Non-pigmented ciliary epithelial cell (primary cell): ENCODE data around the gene GAB2.

ENCODE experiments used
- DNase-seq: peaks from one replicate; pipeline ENCODE4 v3.0.0-alpha.2; 2010; ENCODE audit warnings: low read depth

GAB2 gene

DNA sequence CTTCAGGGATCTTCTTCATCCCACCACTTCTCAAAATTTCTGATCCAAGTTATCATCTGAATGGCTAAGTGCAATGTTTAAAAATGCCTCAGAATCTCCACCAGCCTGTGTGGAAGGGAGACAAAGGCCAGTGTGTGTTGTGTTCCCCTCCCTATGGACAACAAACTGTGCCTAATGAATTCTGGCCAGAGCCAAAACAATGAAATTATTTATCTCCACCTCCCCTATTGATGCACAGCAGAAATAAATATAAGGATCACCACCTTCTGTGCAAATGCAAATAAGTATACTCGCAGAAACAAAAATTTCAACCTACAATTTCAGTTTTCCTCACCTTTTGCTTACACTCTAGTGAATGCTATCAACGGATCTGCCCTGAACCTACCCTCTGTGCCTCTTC lies 75.8 kb downstream of the GAB2 start:
- no peak for DNase-seq

DNA sequence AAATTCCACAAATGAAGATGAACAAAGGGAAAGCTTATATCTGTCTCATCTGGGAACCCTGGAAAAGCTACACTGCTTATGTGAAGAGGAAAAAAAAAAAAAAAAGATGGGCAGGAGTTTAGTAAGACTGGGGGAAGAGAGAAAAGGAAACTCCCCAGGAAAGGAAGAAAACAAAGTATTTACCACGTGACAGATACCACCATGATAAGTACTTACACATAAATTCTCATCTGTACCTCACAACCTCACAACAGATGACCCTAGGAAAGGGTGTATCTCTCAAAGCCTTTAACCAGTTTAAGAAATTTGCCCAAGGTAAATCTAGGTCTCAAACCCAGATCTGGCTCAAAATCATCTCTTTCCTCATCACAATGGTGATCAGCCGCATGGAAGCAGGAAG lies 77.1 kb downstream of the GAB2 start:
- DNase-seq = no peak

DNA sequence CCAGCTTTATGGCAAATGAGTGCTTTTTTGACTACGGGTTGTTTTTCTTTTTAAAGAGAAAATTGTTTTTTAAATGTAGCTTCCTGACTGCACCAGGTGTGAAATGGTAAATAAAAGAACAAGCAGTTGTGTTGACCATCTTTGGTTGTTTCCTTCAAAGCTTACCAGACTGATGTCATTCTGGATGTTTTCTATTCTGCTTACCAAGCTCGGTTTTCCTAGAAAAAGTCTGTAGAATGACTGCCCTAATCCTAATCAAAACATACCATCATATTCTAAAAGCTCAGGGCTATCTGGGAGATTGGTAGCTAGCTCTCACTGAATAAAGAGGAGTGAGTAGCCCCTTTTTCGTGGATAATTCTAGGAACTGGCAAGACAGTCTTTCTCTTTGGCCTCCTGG lies 77.7 kb downstream of the GAB2 start:
- no peak for DNase-seq

DNA sequence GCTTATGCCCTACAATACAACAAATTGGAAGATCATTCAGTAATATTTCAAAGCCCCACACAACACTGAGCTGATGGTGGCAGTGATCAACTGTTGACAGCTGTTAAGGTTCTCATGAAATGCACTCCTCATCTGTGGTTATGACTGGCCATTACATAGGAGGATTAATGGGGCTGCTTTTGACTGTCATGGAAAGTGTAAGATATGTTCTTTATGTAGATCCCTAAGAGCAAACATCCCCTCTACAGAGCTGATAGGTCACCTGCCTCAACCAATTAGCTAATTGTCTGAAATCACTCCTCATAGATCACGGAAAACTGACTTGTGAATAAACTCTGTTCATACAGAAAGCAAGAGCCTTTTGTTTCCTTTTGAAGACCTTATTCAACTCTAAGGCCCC lies 78.1 kb downstream of the GAB2 start:
- DNase-seq = no peak

DNA sequence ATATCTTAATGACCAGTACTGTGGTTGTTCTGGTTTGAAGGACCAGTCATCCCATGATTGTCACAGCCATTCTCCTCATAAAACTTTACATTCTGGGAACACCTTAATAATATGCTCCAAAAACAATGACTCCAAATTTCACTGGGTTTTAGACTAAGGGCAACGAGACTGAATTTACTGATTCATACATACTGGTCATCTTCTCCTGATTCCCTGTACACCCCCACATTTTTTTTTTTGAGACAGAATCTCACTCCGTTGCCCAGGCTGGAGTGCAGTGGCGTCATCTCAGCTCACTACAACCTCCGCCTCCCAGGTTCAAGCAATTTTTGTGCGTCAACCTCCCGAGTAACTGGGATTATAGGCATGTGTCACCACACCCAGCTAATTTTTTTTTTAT lies 78.9 kb downstream of the GAB2 start:
- no peak for DNase-seq

DNA sequence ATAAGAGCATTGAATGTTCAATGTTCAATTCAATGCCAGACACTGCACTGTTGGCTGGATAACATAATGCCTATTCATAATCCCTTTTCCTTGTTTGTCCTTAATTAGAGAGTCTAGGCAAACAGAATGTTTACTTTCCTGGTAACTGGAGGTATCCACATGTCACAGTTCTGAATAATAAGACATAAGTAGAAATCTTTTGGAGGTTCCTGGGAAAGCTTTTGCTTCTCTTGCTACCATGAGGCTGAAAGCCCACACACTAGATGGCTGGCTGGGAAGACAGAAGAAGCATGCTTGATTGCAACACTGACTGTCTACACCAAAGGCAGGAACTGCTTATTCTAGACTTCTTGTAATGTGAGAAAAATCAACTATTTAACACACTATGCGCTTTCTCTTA lies 79.5 kb downstream of the GAB2 start:
- DNase-seq = no peak

DNA sequence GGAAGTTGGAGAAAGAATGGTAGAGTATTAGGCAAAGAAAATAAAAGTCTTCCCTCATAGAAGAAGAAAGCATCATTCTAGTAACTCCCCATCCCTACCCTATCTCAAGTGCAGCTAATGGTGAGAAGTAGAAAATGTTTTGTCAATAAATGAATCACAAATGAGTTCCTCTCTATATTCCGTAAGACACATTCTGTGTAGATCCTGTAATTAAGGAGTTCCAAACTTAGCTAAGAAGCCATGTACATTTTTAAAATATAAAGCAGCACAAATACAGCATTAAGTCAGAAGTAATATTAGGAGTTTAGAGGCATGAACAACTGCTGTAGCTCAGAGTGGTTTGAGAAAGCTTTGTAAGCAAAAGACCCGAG lies 80.1 kb downstream of the GAB2 start:
- DNase-seq = no peak

DNA sequence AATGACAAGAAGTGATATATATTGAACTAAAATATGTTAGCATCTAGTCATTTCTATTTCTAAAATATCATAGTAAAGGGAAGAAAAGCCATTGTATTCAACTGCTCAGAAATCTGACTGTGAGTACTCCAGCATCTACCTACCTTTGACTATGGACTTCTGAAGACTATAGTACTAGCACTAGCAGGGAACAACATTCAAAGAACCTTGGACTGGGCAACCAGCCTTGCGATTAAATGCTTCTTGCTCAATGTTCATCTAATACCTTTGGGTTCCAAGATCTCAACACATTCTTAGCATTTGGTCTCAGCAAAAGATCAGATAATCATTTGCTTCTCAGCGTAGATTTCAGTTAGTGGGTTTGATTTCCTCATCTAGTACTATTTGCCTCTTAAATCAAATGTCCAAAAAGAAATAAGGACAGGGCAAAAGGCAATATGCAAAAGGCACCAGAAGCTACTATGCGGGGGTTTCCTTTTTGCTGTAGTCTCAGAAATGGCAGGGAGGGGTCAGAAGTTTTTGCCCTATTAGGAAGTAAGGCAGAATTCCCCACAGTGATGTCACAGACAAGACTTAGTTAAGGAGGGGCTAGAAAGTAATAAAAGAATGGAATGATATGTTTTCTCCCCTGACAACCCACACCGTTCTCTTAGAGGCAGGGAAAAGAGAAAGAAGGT lies 80.6 kb downstream of the GAB2 start:
- DNase-seq = no peak

DNA sequence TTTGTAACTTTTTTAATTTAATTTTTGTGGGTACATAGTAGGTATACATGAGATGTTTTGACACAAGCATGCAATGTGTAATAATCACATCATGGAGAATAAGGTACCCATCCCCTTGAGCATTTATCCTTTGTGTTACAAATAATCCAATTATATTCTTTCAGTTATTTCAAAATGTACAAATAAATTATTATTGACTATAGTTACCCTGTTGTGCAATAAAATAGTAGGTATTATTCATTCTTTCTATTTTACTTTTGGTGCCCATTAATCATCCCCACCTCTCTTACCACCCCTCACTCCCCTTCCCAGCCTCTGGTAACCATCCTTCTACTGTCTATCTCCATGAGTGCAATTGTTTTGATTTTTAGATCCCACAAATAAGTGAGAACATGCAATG lies 83.5 kb downstream of the GAB2 start:
- DNase-seq = no peak

DNA sequence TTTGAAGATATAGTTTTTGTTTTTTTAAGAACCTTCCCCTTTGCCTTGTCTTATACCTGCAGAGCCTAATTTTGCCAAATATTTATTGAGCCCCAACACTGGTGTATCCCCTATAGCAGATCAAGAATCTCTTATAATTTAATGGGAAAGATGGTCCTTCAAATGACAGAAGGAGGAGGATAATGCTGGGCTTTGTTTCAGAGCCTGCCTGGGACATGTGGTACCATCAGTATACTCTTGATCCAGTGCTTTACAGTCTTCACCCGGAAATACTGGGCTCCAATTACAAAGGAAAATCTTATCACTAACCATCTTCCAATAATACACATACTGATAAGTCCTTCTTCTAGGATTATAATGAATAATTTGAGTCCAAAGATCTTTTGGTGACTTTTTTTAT lies 84.7 kb downstream of the GAB2 start:
- DNase-seq = no peak

DNA sequence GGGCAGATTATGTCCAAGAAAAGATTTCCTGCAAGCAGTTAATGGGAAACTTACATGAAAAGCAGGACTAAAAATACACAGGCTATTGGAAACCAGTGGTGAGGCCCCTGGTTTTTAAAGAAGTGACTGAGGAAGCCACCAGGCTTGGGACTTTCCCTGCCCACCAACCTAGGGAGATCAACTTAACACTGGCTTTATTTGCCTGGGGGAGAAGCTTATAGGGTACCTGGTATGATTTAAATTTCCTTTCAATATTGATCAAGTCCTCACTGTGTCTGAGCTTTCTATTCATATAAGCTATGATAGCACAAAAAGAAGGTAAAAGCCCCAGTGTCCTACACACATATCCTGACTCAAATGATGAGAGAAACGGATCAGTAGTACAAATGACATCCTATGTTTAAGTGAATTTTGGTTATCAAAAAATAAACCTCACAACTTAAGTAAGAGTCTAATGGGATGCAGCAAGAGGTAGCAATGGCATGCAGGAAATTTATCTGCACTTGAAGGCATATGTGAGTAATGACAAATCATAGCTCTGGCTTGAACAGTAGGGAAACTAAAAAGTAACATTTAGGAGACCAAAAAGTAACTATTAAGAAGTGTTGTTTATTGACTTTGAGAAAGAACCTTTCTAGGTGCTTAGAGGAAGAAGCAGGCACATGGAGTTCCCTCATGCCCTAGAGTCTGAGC lies 85.3 kb downstream of the GAB2 start:
- DNase-seq = no peak

DNA sequence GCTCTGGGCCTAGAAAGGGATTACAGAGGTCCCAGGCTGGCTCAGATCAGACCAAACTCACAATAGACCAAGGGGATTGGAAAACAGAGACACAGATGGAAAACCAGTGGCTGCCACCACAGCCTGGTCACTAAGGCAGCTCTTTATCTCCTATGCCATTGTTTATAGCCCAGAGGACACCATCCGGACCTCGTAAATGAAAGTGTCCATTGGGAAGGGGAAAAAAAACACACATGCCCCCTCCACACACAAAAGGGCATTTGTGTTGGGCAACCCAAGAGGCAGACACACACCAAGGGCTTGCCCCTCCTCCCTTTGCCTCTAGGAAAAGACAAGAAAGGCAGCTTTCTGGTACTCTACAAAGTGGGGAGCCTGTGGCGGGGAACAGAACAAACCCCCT lies 85.9 kb downstream of the GAB2 start:
- DNase-seq = no peak

DNA sequence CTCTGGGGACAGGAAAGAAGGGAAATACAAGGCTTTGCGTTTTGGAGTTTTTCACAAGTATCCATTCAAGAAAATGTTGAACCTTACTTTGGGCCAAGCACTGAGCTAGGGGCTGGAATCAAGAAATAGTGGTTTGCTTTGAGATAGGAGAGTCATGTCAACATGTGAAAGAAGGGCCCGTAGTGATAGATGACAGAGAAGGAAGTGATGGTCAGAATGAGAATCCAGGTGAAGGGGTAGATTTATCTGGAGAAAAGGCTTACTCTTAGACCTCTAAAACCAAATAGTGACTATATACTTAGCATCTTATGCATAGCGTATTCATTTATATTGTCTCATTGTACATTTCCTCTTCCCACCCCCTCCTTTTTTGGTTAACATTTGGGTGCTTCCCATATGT lies 87.3 kb downstream of the GAB2 start:
- no peak for DNase-seq

DNA sequence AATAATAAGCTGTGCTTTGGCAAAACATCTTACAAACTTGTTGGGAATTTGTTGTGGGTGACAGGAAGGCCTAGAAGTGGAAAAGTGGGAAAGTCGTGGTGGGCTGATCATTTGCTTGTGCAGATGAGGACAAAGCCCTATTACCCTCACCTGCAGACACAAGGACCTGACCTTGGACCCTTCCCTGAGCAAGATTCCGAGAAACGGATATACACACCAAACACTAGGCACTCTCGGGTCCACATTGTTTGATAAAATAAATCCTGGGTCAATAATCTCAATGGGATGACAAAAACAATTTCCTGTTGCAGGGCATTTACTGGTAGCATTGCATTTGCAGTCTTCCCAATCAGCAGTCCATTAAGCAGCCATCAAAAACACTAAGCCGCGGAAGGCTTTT lies 89.7 kb downstream of the GAB2 start:
- DNase-seq = no peak

DNA sequence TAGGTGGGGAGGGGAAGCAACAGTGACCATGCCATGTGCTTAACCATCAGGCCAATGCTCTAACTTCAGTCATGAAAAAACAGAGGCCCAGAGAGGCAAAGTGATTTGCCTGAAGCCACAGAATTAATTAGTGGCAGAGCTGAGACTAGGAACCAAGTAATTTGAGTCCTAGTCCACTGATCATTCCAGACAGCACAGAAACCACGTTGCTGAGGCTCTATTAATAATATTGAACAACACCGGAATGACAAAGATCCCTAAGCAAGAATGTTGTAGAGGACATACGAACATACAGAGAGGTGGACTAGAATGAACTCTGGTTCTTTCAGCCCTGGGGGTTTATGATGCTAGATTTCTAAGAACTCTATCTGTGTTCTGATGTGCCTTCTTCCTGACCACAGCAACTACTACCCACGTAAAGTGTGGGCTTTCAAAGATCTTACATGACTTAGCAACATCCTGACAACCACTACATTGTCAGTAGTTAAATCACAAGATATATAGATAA lies 92.3 kb downstream of the GAB2 start:
- no peak for DNase-seq

DNA sequence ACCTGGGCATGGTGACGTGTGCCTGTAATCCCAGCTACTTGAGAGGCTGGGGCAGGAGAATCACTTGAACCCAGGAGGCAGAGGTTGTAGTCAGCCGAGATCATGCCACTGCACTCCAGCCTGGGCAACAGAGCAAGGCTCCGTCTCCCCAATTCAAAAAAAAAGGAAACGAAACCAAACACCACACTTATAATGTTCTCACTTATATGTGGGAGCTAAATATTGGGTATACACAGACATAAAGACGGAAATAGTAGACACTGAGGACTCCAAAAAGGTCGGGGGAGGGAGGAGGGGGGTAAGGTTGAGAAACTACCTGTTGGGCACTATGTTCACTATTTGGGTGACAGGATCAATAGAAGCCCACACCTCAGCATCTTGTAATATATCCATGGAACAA lies 94.3 kb downstream of the GAB2 start:
- no peak for DNase-seq

DNA sequence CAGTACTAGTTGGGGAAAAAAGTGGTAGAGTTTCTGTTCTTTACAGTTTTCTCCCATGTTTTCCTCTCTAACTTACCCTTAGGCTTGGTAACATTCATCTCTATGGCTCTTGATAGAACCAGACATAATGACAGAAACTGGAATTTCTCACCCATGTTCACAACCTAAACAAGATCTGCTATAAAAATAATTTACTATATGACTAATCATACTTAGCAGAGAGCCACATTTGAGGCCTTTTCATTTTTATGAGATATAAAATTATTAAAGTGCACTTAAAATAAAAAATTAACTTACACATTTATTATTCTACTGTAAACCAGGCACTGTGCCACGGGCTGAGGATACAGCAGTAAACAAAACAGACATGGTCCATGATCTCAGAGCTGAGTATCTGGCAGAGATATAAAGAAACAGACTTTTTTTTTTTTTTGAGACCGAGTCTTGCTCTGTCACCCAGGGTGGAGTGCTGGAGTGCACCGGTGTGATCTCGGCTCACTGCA lies 98.1 kb downstream of the GAB2 start:
- DNase-seq = no peak

DNA sequence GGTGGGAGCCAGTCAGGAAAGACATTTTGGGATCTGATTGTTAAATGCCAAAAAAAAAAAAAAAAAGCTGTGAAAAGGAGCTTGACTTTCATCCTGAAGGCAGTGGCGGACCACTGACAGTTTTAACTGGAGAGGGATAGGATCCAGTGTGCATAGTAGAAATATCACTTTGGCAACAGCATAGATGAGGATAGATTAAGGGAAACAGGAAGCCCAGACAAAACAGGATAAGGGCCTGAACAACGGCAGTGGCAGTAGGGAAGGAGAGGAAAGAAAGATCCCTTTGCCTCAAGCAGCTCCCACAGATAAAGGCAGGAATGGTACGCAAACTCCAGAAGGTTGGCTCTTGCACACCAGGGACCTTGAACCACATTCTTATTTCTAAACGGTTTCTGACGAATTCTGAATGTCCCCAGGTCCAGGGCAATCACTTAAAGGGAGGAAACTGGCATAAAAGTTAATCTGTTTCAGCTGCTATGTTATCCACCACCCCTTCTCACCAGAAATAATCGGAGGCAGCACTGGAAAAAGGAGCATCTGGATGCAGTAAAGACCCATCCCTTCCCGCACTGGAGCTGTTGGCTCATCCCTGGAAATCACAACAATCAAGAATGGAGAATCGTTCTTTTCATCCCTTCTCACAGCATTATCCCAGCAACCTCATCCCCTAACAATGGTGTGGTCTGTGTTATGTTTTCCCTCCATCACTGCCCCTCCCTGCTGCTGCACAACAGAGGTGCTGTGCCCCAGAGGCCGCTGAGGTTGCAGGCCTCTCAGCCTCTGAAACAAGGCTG lies 99.1 kb downstream of the GAB2 start:
- no peak for DNase-seq

DNA sequence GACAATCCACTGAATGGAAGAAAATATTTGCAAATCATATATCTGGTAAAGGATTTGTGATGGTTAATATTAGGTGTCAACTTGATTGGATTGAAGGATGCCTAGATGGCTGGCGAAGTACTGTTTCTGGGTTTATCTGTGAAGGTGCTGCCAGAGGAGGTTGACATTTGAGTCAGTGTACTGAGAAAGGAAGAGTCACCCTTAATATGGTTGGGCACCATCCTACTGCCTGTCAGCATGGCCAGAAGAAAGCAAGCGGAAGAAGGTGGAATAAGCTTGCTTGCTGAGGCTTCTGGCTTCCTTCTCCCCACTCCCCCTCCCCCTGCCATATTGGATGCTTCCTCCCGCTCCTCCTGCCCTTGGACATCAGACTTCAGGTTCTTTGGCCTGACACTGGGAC lies 101.9 kb downstream of the GAB2 start:
- DNase-seq = no peak

DNA sequence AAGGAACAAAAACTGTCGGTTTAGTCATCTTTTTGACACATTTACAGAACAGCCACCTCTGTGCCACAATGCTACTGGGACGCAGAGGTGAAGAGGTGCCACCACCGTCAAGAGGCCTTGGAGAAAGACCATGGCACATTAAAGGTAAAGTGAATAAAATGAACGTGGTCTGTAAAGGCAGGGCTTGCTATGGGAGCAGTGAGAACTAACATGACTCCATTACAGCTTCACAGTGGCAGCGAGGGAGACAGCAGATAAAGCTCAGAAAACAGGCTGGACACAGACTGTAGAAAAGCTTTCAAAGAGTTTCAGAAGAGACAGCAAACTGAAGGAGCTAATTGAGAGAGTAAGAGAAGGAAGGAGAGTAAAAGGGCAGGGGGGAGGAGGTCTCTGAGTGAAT lies 102.9 kb downstream of the GAB2 start:
- no peak for DNase-seq

DNA sequence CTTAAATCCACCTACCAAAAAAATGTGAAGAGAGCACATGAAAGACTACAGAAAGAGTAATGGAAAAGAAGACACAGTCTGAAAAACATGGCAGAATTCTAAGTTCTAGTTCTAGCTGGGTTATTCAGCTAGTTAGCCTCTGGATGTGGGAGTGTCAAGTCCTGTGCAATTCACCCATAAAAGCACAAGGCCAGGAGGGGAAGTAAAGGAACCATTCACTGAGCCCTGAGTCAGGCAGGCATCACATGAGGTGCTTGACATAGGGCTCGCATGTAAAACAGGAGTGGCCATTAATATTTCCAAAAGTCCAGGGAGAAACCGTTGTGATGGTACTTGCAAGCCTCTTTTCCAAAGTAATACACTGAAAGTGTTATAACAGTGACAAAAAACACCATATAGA lies 103.7 kb downstream of the GAB2 start:
- no peak for DNase-seq

DNA sequence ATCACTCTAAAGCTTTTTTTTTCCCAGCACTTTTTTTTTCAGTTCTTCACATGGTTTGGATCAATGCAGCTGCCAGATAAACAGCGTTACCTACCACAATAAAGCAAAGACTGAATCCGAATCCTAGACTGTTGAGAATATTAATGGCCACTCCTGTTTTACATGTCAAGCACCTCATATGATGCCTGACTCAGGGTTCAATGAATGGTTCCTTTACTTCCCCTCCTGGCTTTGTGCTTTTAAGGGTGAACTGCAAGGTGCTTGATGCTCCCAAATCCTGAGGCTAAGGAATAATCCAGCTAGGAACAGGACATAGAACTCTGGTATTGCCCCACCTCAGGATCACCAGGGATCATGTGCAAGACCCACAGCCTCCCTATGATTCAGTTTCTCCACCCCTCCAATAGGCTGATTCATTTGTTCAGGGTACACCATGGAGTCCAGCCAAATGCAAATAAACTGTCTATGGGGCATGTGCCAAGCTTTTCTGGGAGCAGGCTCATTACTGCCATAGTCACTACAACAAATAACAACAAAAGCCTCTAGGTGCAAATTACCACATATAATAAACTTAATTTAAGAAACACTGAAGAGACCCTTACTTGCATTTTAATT lies 104.3 kb downstream of the GAB2 start:
- peak; percentile 23 for DNase-seq

DNA sequence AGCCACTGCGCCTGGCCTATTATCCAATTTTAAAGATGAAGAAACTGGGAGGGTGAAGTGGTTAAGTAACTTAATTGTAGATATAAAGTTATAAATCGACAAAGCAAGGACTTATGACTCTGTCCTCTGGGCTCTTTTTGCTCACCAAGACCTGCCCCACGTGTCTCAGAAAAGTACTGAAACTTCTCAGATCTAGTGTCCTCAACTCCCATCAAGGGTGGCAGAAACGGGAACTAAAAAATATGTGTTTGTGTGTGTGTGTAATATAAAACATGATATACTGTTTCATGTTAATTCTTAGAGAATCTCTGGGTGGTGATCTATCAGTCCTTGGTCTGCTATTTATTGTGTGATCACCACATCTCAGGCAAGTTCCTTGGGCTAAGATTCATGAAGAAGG lies 104.9 kb downstream of the GAB2 start:
- no peak for DNase-seq
